ENCODE data around the gene COBL.
A peak's percentile ranks its signal among the peaks of the same experiment; 100 is the strongest.

COBL gene

GRCh38 chr7:51316666-51317581 lies at the start of gene COBL:
Gene COBL (minus strand): TSS chr7:51316809. CDS start chr7:51316633, 176 bp downstream.
- DNase-seq, result peak; percentile 62

- DNase-seq, result no peak
Observed at GRCh38 chr7:51366172-51366728, 49.6 kb upstream of the COBL start.

GRCh38 chr7:51357821-51358220 lies 41.2 kb upstream of the COBL start:
- DNase-seq, result no peak

- no peak for DNase-seq
Observed at GRCh38 chr7:51356849-51357516, 40.4 kb upstream of the COBL start.

- DNase-seq, result no peak
Observed at GRCh38 chr7:51354897-51355296, 38.3 kb upstream of the COBL start.

- no peak for DNase-seq
Observed at GRCh38 chr7:51354434-51354833, 37.8 kb upstream of the COBL start.

GRCh38 chr7:51352174-51353100 lies 35.8 kb upstream of the COBL start:
- DNase-seq, result peak; percentile 25

- no peak for DNase-seq
Observed at GRCh38 chr7:51351661-51352060, 35.1 kb upstream of the COBL start.

- no peak for DNase-seq
Observed at GRCh38 chr7:51350546-51350896, 33.9 kb upstream of the COBL start.

- peak; percentile 21 for DNase-seq
Observed at GRCh38 chr7:51349820-51350545, 33.4 kb upstream of the COBL start.

- DNase-seq, result no peak
Observed at GRCh38 chr7:51346126-51346525, 29.5 kb upstream of the COBL start.

- peak; percentile 7 for DNase-seq
Observed at GRCh38 chr7:51344406-51345138, 28.0 kb upstream of the COBL start.

GRCh38 chr7:51340936-51341335 lies 24.3 kb upstream of the COBL start:
- DNase-seq, result no peak

- no peak for DNase-seq
Observed at GRCh38 chr7:51340029-51340838, 23.6 kb upstream of the COBL start.

- peak; percentile 85 for DNase-seq
Observed at GRCh38 chr7:51335057-51335456, 18.4 kb upstream of the COBL start.

GRCh38 chr7:51329696-51330263 lies 13.2 kb upstream of the COBL start:
- no peak for DNase-seq

- no peak for DNase-seq
Observed at GRCh38 chr7:51328351-51328801, 11.8 kb upstream of the COBL start.

- DNase-seq, result no peak
Observed at GRCh38 chr7:51327287-51327717, 10.7 kb upstream of the COBL start.

GRCh38 chr7:51326656-51327286 lies 10.2 kb upstream of the COBL start:
- no peak for DNase-seq
